ENCODE data around the gene TAL2.

GRCh38 chr9:105633411-105633810 is 28.8 kb upstream of the TAL2 start:
- TF ChIP-seq EZH2 (IDR thresholded peaks at IDR 0.05; ENCODE audit: borderline replicate concordance, low read depth, low read length, severe bottlenecking) (no peak), CTCF (IDR thresholded peaks at IDR 0.05; ENCODE audit: borderline replicate concordance, extremely low read depth, low read length, poor library complexity, severe bottlenecking) (no peak)
